Panc1 (cell line): ENCODE data around the gene KIF17.

Experiments used
- CTCF ChIP-seq: fragments of 450-650 bp; IDR thresholded peaks from 2 replicates; pipeline ENCODE4 v1.5.1; 2017; ENCODE audit warnings: mild to moderate bottlenecking
- REST ChIP-seq, 2 experiments: IDR thresholded peaks; 2 replicates each; pipeline ENCODE4 v1.6.1; 2011 to 2012; ENCODE audit warnings: low read depth in 2 of 2, control low read depth in 1 of 2, low read length in 1 of 2, mild to moderate bottlenecking in 1 of 2, moderate library complexity in 1 of 2; ENCODE audit not compliant: insufficient read depth in 1 of 2
- SIN3A ChIP-seq: IDR thresholded peaks from 2 replicates; pipeline ENCODE4 v1.6.1; 2012; ENCODE audit warnings: low read depth, mild to moderate bottlenecking, low read length, moderate library complexity, borderline replicate concordance; ENCODE audit not compliant: insufficient read depth
- TCF7L2 ChIP-seq: IDR thresholded peaks from 2 replicates; pipeline ENCODE4 v1.6.1; 2011; ENCODE audit warnings: mild to moderate bottlenecking, low read depth, low read length, inconsistent platforms

- TF ChIP-seq CTCF: no peak
- no peak for TF ChIP-seq TCF7L2
- no peak for TF ChIP-seq SIN3A
- TF ChIP-seq REST (IDR thresholded peaks at IDR 0.05; ENCODE audit: insufficient read depth in 1 of 2, low read depth in 2 of 2, low read length in 1 of 2): no peak
These were observed 75.8 kb downstream of the KIF17 start for GRCh38 chr1:20641975-20642374.
